Astrocyte (in vitro differentiated cells and primary cell): ENCODE measurements around the gene PTBP2. TPM values are rescaled to one million over a fixed set of nuclear protein-coding genes. Genes with fewer than 3 reads are reported as not detected.

Experiments
- DNase-seq: peaks from one replicate; pipeline ENCODE4 v3.0.0-alpha.2; 2010; ENCODE audit warnings: low read depth
- FAIRE-seq: peaks from 2 replicates; lab custom pipeline; 2011; peaks lifted over from hg19 to GRCh38; lab: Jason Lieb, UNC
- H2AFZ ChIP-seq: 2 replicates; pipeline ENCODE4 v1.6.0; 2012; ENCODE audit warnings: low read depth, low read length, inconsistent platforms
- H3K27ac ChIP-seq: 2 replicates; pipeline ENCODE4 v1.5.1; 2011; ENCODE audit warnings: low read depth, low read length, inconsistent platforms
- H3K27me3 ChIP-seq: 2 replicates; pipeline ENCODE4 v1.6.0; 2011; ENCODE audit warnings: low read length, inconsistent platforms; ENCODE audit not compliant: insufficient read depth
- H3K36me3 ChIP-seq: 2 replicates; pipeline ENCODE4 v1.5.1; 2011; ENCODE audit warnings: low read length, inconsistent platforms; ENCODE audit not compliant: insufficient read depth
- H3K4me1 ChIP-seq: 2 replicates; pipeline ENCODE4 v1.5.1; 2011; ENCODE audit warnings: low read length, inconsistent platforms; ENCODE audit not compliant: insufficient read depth
- H3K4me2 ChIP-seq: 2 replicates; pipeline ENCODE4 v1.6.0; 2012; ENCODE audit warnings: low read length, inconsistent platforms
- H3K4me3 ChIP-seq: 2 replicates; pipeline ENCODE4 v1.5.1; 2011; ENCODE audit warnings: low read depth, mild to moderate bottlenecking, low read length, inconsistent platforms; ENCODE audit not compliant: insufficient read depth
- H3K79me2 ChIP-seq: 2 replicates; pipeline ENCODE4 v1.6.0; 2012; ENCODE audit warnings: mild to moderate bottlenecking, low read length, inconsistent platforms; ENCODE audit not compliant: insufficient read depth
- H3K9ac ChIP-seq: 2 replicates; pipeline ENCODE4 v1.6.0; 2012; ENCODE audit warnings: mild to moderate bottlenecking, low read length, inconsistent platforms
- H3K9me3 ChIP-seq: 2 replicates; pipeline ENCODE4 v1.5.1; 2012; ENCODE audit warnings: low read depth, mild to moderate bottlenecking, low read length, inconsistent platforms; ENCODE audit not compliant: insufficient read depth
- H4K20me1 ChIP-seq: 2 replicates; pipeline ENCODE4 v1.6.0; 2012; ENCODE audit warnings: low read length, inconsistent platforms; ENCODE audit not compliant: insufficient read depth
- H3K27ac Mint-ChIP-seq: one replicate; pipeline ENCODE4 v1.8.0; 2021; ENCODE audit warnings: mild to moderate bottlenecking, mixed read lengths; ENCODE audit not compliant: unreplicated experiment
- H3K27me3 Mint-ChIP-seq: one replicate; pipeline ENCODE4 v1.8.0; 2021; ENCODE audit warnings: low read depth, mixed read lengths; ENCODE audit not compliant: unreplicated experiment
- H3K36me3 Mint-ChIP-seq: one replicate; pipeline ENCODE4 v1.8.0; 2021; ENCODE audit warnings: low read depth, mixed read lengths; ENCODE audit not compliant: unreplicated experiment
- H3K4me1 Mint-ChIP-seq: one replicate; pipeline ENCODE4 v1.8.0; 2021; ENCODE audit warnings: low read depth, mixed read lengths; ENCODE audit not compliant: unreplicated experiment
- H3K4me3 Mint-ChIP-seq: one replicate; pipeline ENCODE4 v1.8.0; 2021; ENCODE audit warnings: mild to moderate bottlenecking, moderate library complexity, mixed read lengths; ENCODE audit not compliant: unreplicated experiment
- H3K9me3 Mint-ChIP-seq: one replicate; pipeline ENCODE4 v1.8.0; 2021; ENCODE audit warnings: mild to moderate bottlenecking, mixed read lengths; ENCODE audit not compliant: unreplicated experiment
- EZH2 ChIP-seq: IDR thresholded peaks from 2 replicates; pipeline ENCODE4 v1.6.1; 2012; ENCODE audit warnings: mild to moderate bottlenecking, low read length, inconsistent platforms; ENCODE audit not compliant: insufficient read depth
- total RNA-seq: library from RNA; stranded (reverse); gene quantifications from 2 replicates; pipeline ENCODE4 v1.2.1, GENCODE V29; 2021
- TF ChIP-seq, protein P1 (sequence below): IDR thresholded peaks from 2 replicates; pipeline ENCODE4 v1.5.1; 2011; ENCODE audit warnings: low read depth, mild to moderate bottlenecking, inconsistent platforms, low read length, moderate library complexity; ENCODE audit not compliant: insufficient read depth

PTBP2 gene
- total RNA-seq, 1 donor from 2014 or later: 20.7 TPM

- no peak overlapping the region for H3K27ac Mint-ChIP-seq
- FAIRE-seq (no peak), DNase-seq (peak; percentile 9)
- TF ChIP-seq EZH2: no peak
- TF ChIP-seq, protein P1, sequence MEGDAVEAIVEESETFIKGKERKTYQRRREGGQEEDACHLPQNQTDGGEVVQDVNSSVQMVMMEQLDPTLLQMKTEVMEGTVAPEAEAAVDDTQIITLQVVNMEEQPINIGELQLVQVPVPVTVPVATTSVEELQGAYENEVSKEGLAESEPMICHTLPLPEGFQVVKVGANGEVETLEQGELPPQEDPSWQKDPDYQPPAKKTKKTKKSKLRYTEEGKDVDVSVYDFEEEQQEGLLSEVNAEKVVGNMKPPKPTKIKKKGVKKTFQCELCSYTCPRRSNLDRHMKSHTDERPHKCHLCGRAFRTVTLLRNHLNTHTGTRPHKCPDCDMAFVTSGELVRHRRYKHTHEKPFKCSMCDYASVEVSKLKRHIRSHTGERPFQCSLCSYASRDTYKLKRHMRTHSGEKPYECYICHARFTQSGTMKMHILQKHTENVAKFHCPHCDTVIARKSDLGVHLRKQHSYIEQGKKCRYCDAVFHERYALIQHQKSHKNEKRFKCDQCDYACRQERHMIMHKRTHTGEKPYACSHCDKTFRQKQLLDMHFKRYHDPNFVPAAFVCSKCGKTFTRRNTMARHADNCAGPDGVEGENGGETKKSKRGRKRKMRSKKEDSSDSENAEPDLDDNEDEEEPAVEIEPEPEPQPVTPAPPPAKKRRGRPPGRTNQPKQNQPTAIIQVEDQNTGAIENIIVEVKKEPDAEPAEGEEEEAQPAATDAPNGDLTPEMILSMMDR: no peak
- Histone ChIP-seq H3K4me1 (no peaks in the 10 kb centered on the region), H4K20me1 (no peaks in the 10 kb centered on the region), H3K27me3 (no peaks in the 10 kb centered on the region), H3K27ac (no peak overlapping the region), H3K9ac (no peak overlapping the region), H3K79me2 (no peaks in the 10 kb centered on the region), H3K36me3 (no peaks in the 10 kb centered on the region), H3K4me2 (no peak overlapping the region), H3K9me3 (no peaks in the 10 kb centered on the region), H2AFZ (no peak overlapping the region), H3K4me3 (no peak overlapping the region)
- no peaks in the 10 kb centered on the region for H3K27me3 Mint-ChIP-seq
- H3K9me3 Mint-ChIP-seq: no peaks in the 10 kb centered on the region
- no peaks in the 10 kb centered on the region for H3K36me3 Mint-ChIP-seq
- H3K4me3 Mint-ChIP-seq: no peak overlapping the region
- H3K4me1 Mint-ChIP-seq: no peaks in the 10 kb centered on the region
Measured at GRCh38 chr1:96682056-96682455, 39.5 kb upstream of the PTBP2 start.

GRCh38 chr1:96683931-96684330 lies 37.7 kb upstream of the PTBP2 start:
- H3K36me3 Mint-ChIP-seq: no peaks in the 10 kb centered on the region
- H3K27me3 ChIP-seq: no peaks in the 10 kb centered on the region
- H3K27ac ChIP-seq: no peak overlapping the region
- H3K79me2 ChIP-seq: no peaks in the 10 kb centered on the region
- no peaks in the 10 kb centered on the region for H3K4me1 Mint-ChIP-seq
- no peak overlapping the region for H3K27ac Mint-ChIP-seq
- no peak for FAIRE-seq
- no peak overlapping the region for H3K4me2 ChIP-seq
- H3K4me3 ChIP-seq: no peak overlapping the region
- TF ChIP-seq, protein P1: no peak
- TF ChIP-seq EZH2: no peak
- H3K27me3 Mint-ChIP-seq: no peaks in the 10 kb centered on the region
- no peaks in the 10 kb centered on the region for H3K4me1 ChIP-seq
- no peak overlapping the region for H2AFZ ChIP-seq
- H3K4me3 Mint-ChIP-seq: no peak overlapping the region
- no peak overlapping the region for H3K9ac ChIP-seq
- no peaks in the 10 kb centered on the region for H3K9me3 Mint-ChIP-seq
- no peaks in the 10 kb centered on the region for H3K9me3 ChIP-seq
- H4K20me1 ChIP-seq: no peaks in the 10 kb centered on the region
- H3K36me3 ChIP-seq: no peaks in the 10 kb centered on the region
- no peak for DNase-seq

- Mint-ChIP-seq H3K27me3 (no peaks in the 10 kb centered on the region), H3K4me1 (no peaks in the 10 kb centered on the region), H3K27ac (no peak overlapping the region), H3K9me3 (no peaks in the 10 kb centered on the region), H3K36me3 (no peaks in the 10 kb centered on the region), H3K4me3 (no peak overlapping the region)
- FAIRE-seq (no peak), DNase-seq (no peak)
- H2AFZ ChIP-seq: no peak overlapping the region
- TF ChIP-seq EZH2: no peak
- TF ChIP-seq, protein P1: no peak
- H4K20me1 ChIP-seq: no peaks in the 10 kb centered on the region
- H3K27ac ChIP-seq: no peak overlapping the region
- no peaks in the 10 kb centered on the region for H3K9me3 ChIP-seq
- H3K36me3 ChIP-seq: no peaks in the 10 kb centered on the region
- no peak overlapping the region for H3K9ac ChIP-seq
- no peaks in the 10 kb centered on the region for H3K4me1 ChIP-seq
- H3K79me2 ChIP-seq: no peaks in the 10 kb centered on the region
- no peaks in the 10 kb centered on the region for H3K27me3 ChIP-seq
- no peak overlapping the region for H3K4me2 ChIP-seq
- H3K4me3 ChIP-seq: no peak overlapping the region
Measured at GRCh38 chr1:96684744-96685143, 36.8 kb upstream of the PTBP2 start.
